NCI-H748 treated with DMSO at 0.1 percent for 48 hours (cell line): Measurements from ENCODE around the gene KIF16B.
"Not testable (repeated sequence)": the region's sequence is repeated elsewhere in the genome, so short reads cannot be mapped to it uniquely, and the experiment has no call there.

Experiments
- DNase-seq: peaks from one replicate; lab custom pipeline; 2025; lab: John Stamatoyannopoulos, UW

Gene KIF16B

GRCh38 chr20:16573001-16573965 lies at the start of gene KIF16B:
Gene KIF16B, minus strand, starts transcription at chr20:16573448. Its CDS starts 173 bp downstream, at chr20:16573275.
- DNase-seq, result peak; percentile 87

- no peak for DNase-seq
Measured at GRCh38 chr20:16622501-16622900, 49.3 kb upstream of the KIF16B start.

GRCh38 chr20:16621435-16622141 lies 48.3 kb upstream of the KIF16B start:
- no peak for DNase-seq

- no peak for DNase-seq
Measured at GRCh38 chr20:16620961-16621360, 47.7 kb upstream of the KIF16B start.

GRCh38 chr20:16619953-16620352 lies 46.7 kb upstream of the KIF16B start:
- DNase-seq, result no peak

GRCh38 chr20:16617056-16617455 lies 43.8 kb upstream of the KIF16B start:
- DNase-seq, result no peak

GRCh38 chr20:16616317-16616716 lies 43.1 kb upstream of the KIF16B start:
- no peak for DNase-seq

GRCh38 chr20:16615199-16615598 lies 42.0 kb upstream of the KIF16B start:
- DNase-seq, result no peak

GRCh38 chr20:16613954-16614353 lies 40.7 kb upstream of the KIF16B start:
- no peak for DNase-seq

GRCh38 chr20:16612706-16613105 lies 39.5 kb upstream of the KIF16B start:
- DNase-seq, result no peak

GRCh38 chr20:16611817-16612216 lies 38.6 kb upstream of the KIF16B start:
- DNase-seq, result no peak

- DNase-seq, result no peak
Measured at GRCh38 chr20:16609066-16609465, 35.8 kb upstream of the KIF16B start.

- DNase-seq, result no peak
Measured at GRCh38 chr20:16608277-16608650, 35.0 kb upstream of the KIF16B start.

GRCh38 chr20:16607364-16608276 lies 34.4 kb upstream of the KIF16B start:
- no peak for DNase-seq

- DNase-seq, result no peak
Measured at GRCh38 chr20:16606468-16607070, 33.3 kb upstream of the KIF16B start.

GRCh38 chr20:16601047-16601446 lies 27.8 kb upstream of the KIF16B start:
- DNase-seq, result no peak

GRCh38 chr20:16599257-16599656 lies 26.0 kb upstream of the KIF16B start:
- DNase-seq, result no peak

GRCh38 chr20:16596991-16597390 lies 23.7 kb upstream of the KIF16B start:
- DNase-seq, result no peak

GRCh38 chr20:16596404-16596803 lies 23.2 kb upstream of the KIF16B start:
- DNase-seq, result not testable (repeated sequence)

GRCh38 chr20:16595376-16595775 lies 22.1 kb upstream of the KIF16B start:
- no peak for DNase-seq

GRCh38 chr20:16590041-16590633 lies 16.9 kb upstream of the KIF16B start:
- no peak for DNase-seq
